K562 (cell line): ENCODE results near the gene CHRNA9. TPM values are rescaled to one million over a fixed set of nuclear protein-coding genes. Genes with fewer than 3 reads are reported as not detected.
A peak's percentile ranks its signal among the peaks of the same experiment; 100 is the strongest.

ENCODE experiments used
- CBX8 ChIP-seq: fragments of 200-600 bp; sonication (generic); IDR thresholded peaks from 2 replicates; pipeline ENCODE4 v1.6.1; 2012; ENCODE audit warnings: borderline replicate concordance, mixed run types, low read depth, mild to moderate bottlenecking, moderate library complexity, mixed read lengths, low read length, control low read depth, inconsistent platforms; ENCODE audit not compliant: poor library complexity, severe bottlenecking; ENCODE audit errors: extremely low read depth
- CEBPG ChIP-seq, 3 experiments: fragments of 200-800 bp in 1 of 3; sonication (Bioruptor generic) in 1 of 3; sonication (generic) in 1 of 3; formaldehyde crosslinking in 1 of 3; IDR thresholded peaks in 2 of 3; conservative IDR thresholded peaks in 1 of 3; 2 replicates each; pipeline versions ENCODE4 v1.6.1 to v1.8.0; 2016 to 2022; ENCODE audit warnings: missing compliant biosample characterization in 2 of 3, missing genetic modification characterization in 2 of 3, mild to moderate bottlenecking in 1 of 3, missing genetic modification reagents in 1 of 3
- CGGBP1 ChIP-seq: fragments of 250-450 bp; sonication (Bioruptor Pico); IDR thresholded peaks from 2 replicates; pipeline ENCODE4 v1.9.0; 2021; ENCODE audit warnings: mild to moderate bottlenecking
- COPS2 ChIP-seq: fragments of 450-650 bp; conservative IDR thresholded peaks from 2 replicates; pipeline ENCODE4 v1.6.1; 2016; ENCODE audit warnings: mild to moderate bottlenecking, moderate library complexity
- FOSL1 ChIP-seq: fragments of 200-800 bp; sonication (Bioruptor generic); conservative IDR thresholded peaks from 2 replicates; pipeline ENCODE4 v1.6.1; 2016; ENCODE audit warnings: missing genetic modification characterization, missing compliant biosample characterization
- GATAD2A ChIP-seq: fragments of 450-650 bp; IDR thresholded peaks from 2 replicates; pipeline ENCODE4 v1.6.1; 2017
- HNRNPUL1 ChIP-seq: fragments of 200-400 bp; formaldehyde crosslinking; IDR thresholded peaks from 2 replicates; pipeline ENCODE4 v1.6.1; 2017; ENCODE audit warnings: low read length
- MCM3 ChIP-seq: fragments of 450-650 bp; IDR thresholded peaks from 2 replicates; pipeline ENCODE4 v1.6.1; 2016
- SFPQ ChIP-seq: fragments of 200-400 bp; formaldehyde crosslinking; IDR thresholded peaks from 2 replicates; pipeline ENCODE4 v1.6.1; 2017; ENCODE audit warnings: mild to moderate bottlenecking, low read depth, low read length, moderate library complexity
- SMAD2 ChIP-seq: fragments of 150-350 bp; IDR thresholded peaks from 2 replicates; pipeline ENCODE4 v1.6.1; 2014; ENCODE audit warnings: low read depth, mild to moderate bottlenecking, low read length
- TRIM24 ChIP-seq, 2 experiments: fragments of 450-650 bp; IDR thresholded peaks; 2 replicates each; pipeline ENCODE4 v1.6.1; 2016
- ZBTB7A ChIP-seq: IDR thresholded peaks from 2 replicates; pipeline ENCODE4 v1.6.1; 2011; ENCODE audit warnings: low read depth, mild to moderate bottlenecking, low read length, moderate library complexity, borderline replicate concordance; ENCODE audit not compliant: control insufficient read depth
- ZBTB9 ChIP-seq: fragments of 450-650 bp; formaldehyde crosslinking; IDR thresholded peaks from 2 replicates; pipeline ENCODE4 v1.4.0; 2020; ENCODE audit warnings: mild to moderate bottlenecking, moderate library complexity
- ZNF395 ChIP-seq: fragments of 200-800 bp; sonication (Bioruptor generic); IDR thresholded peaks from 2 replicates; pipeline ENCODE4 v1.6.1; 2017; ENCODE audit warnings: missing genetic modification characterization, missing compliant biosample characterization
- ZNF512 ChIP-seq: IDR thresholded peaks from 2 replicates; pipeline ENCODE4 v1.6.1; 2016; ENCODE audit warnings: missing genetic modification characterization, missing compliant biosample characterization
- polyA plus RNA-seq, 8 experiments: library from polyadenylated mRNA; depleted of rRNA in 4 of 8; stranded (reverse) in 5 of 8; unstranded in 3 of 8; fragments of >200 nt; fragmentation: Nextera tagmentation in 2 of 8; fragmentation: Illumina TruSeq in 1 of 8; extraction: Ambion mirVana in 2 of 8; extraction: Trizol in 1 of 8; gene quantifications; 2 replicates each; pipeline versions ENCODE4 v1.2.1 to v1.2.3, GENCODE V29; 2011 to 2014; ENCODE audit warnings: inconsistent platforms in 1 of 8, missing spikeins in 1 of 8
- total RNA-seq, 7 experiments: library from RNA; depleted of rRNA in 6 of 7; stranded (reverse); fragments of >200 nt in 6 of 7; fragmentation: Illumina TruSeq in 2 of 7; extraction: Trizol in 2 of 7; gene quantifications; 2 replicates each; pipeline versions ENCODE4 v1.2.1 to v1.2.3, GENCODE V29; 2011 to 2021; ENCODE audit warnings: low replicate concordance in 1 of 7
- TF ChIP-seq, protein P1 (sequence below): sonication (generic); formaldehyde crosslinking; IDR thresholded peaks from 2 replicates; pipeline ENCODE4 v1.8.1; 2022; ENCODE audit warnings: missing genetic modification reagents
- TF ChIP-seq, protein P2 (sequence below): fragments of 250-450 bp; sonication (Bioruptor Pico); IDR thresholded peaks from 2 replicates; pipeline ENCODE4 v1.8.0; 2021; ENCODE audit warnings: moderate library complexity, mild to moderate bottlenecking, inconsistent platforms

CHRNA9 gene
- total and polyA plus RNA-seq, 9 of the 15 experiments (the other 6 are each of a cell fraction or from before 2014, with no cell fraction given), result not detected

- TF ChIP-seq ZBTB9 (no peak), ZBTB7A (peak; percentile 51; the same call in 1 of the 2 replicates), ZNF512 (no peak), SMAD2 (no peak), GATAD2A (no peak), FOSL1 (tag) (no peak), SFPQ (no peak), CGGBP1 (no peak), ZNF395 (CRISPR knock-in tag) (peak; percentile 86), TRIM24 (IDR thresholded peaks at IDR 0.05) (peak; percentile 81 to 92), HNRNPUL1 (no peak), CBX8 (no peak), COPS2 (no peak), CEBPG (CRISPR knock-in tag; IDR thresholded peaks at IDR 0.05) (peak; percentile 36; the same call in 1 of the 2 replicates), CEBPG (tag; conservative IDR thresholded peaks at IDR 0.05 in 1 of 2, IDR thresholded peaks at IDR 0.05 in 1 of 2) (peak; percentile 61 to 83; a peak in 3 of 4 replicates), MCM3 (no peak)
- TF ChIP-seq, protein P1, sequence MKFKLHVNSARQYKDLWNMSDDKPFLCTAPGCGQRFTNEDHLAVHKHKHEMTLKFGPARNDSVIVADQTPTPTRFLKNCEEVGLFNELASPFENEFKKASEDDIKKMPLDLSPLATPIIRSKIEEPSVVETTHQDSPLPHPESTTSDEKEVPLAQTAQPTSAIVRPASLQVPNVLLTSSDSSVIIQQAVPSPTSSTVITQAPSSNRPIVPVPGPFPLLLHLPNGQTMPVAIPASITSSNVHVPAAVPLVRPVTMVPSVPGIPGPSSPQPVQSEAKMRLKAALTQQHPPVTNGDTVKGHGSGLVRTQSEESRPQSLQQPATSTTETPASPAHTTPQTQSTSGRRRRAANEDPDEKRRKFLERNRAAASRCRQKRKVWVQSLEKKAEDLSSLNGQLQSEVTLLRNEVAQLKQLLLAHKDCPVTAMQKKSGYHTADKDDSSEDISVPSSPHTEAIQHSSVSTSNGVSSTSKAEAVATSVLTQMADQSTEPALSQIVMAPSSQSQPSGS (CRISPR knock-in tag), result no peak
- TF ChIP-seq, protein P2, sequence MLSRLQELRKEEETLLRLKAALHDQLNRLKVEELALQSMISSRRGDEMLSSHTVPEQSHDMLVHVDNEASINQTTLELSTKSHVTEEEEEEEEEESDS (CRISPR knock-in tag), result no peak
Measured at GRCh38 chr4:40311811-40312346, 23.3 kb upstream of the CHRNA9 start (continued).
